ENCODE data around the gene ERC1.

- TF ChIP-seq CTCF (IDR thresholded peaks at IDR 0.05; ENCODE audit: insufficient read depth, low read length) (no peak), POLR2AphosphoS5 (IDR thresholded peaks at IDR 0.05; ENCODE audit: low read depth) (no peak), REST (IDR thresholded peaks at IDR 0.05; ENCODE audit: insufficient replicate concordance, low read depth) (no peak), SPI1 (IDR thresholded peaks at IDR 0.05; ENCODE audit: borderline replicate concordance, low read depth) (no peak)
Measured at GRCh38 chr12:1515010-1515409, 524.0 kb downstream of the ERC1 start.
